CD4-positive, alpha-beta memory T cell (primary cell): ENCODE results near the gene HERPUD1. TPM values are rescaled to one million over a fixed set of nuclear protein-coding genes. Genes with fewer than 3 reads are reported as not detected.
"Not testable (repeated sequence)": the region's sequence is repeated elsewhere in the genome, so short reads cannot be mapped to it uniquely, and the experiment has no call there.

Experiments
- CTCF ChIA-PET: fragments of 350-600 bp; sonication (Branson Sonifier 250); formaldehyde crosslinking; loops from one replicate; lab custom pipeline; 2021; ENCODE audit warnings: inconsistent platforms; ENCODE audit not compliant: partially characterized antibody; lab: Charles Lee
- POLR2A ChIA-PET: fragments of 350-600 bp; sonication (Branson Sonifier 250); formaldehyde crosslinking; loops from one replicate; lab custom pipeline; 2021; ENCODE audit not compliant: partially characterized antibody; lab: Charles Lee
- DNase-seq, 5 donors: peaks; one replicate each; pipeline versions ENCODE4 v3.0.0 to v3.0.0-alpha.2; 2020 to 2022; ENCODE audit warnings: mixed read lengths in 1 of 5
- H3K27ac ChIP-seq: one replicate; pipeline ENCODE4 v1.7.0; 2013; ENCODE audit warnings: low read depth, low read length
- H3K27me3 ChIP-seq: 2 replicates; pipeline ENCODE4 v1.7.0; 2013; ENCODE audit warnings: mild to moderate bottlenecking, low read length, moderate library complexity; ENCODE audit not compliant: insufficient read depth
- H3K36me3 ChIP-seq: 2 replicates; pipeline ENCODE4 v1.7.0; 2013; ENCODE audit warnings: mild to moderate bottlenecking, low read length, moderate library complexity; ENCODE audit not compliant: insufficient read depth
- H3K4me1 ChIP-seq: 2 replicates; pipeline ENCODE4 v1.7.0; 2013; ENCODE audit warnings: mild to moderate bottlenecking, low read length, moderate library complexity; ENCODE audit not compliant: insufficient read depth
- H3K4me3 ChIP-seq, 2 donors: one replicate each; pipeline ENCODE4 v1.7.0; 2013; ENCODE audit warnings: low read length in 2 of 2, mild to moderate bottlenecking in 1 of 2
- H3K9me3 ChIP-seq, 2 donors: one replicate each; pipeline ENCODE4 v1.7.0; 2013; ENCODE audit warnings: low read length in 2 of 2, control low read depth in 1 of 2; ENCODE audit not compliant: control insufficient read depth in 1 of 2
- H3K27ac Mint-ChIP-seq, 7 donors: one replicate each; pipeline ENCODE4 v1.8.0; 2020 to 2021; ENCODE audit warnings: mixed read lengths in 7 of 7, mild to moderate bottlenecking in 6 of 7, inconsistent platforms in 3 of 7, moderate library complexity in 3 of 7
- H3K27me3 Mint-ChIP-seq, 2 donors: one replicate each; pipeline ENCODE4 v1.8.0; 2020 to 2021; ENCODE audit warnings: mixed read lengths in 2 of 2
- H3K36me3 Mint-ChIP-seq, 2 donors: one replicate each; pipeline ENCODE4 v1.8.0; 2020 to 2021; ENCODE audit warnings: mixed read lengths in 2 of 2, inconsistent platforms in 1 of 2, mild to moderate bottlenecking in 1 of 2
- H3K4me1 Mint-ChIP-seq, 4 donors: one replicate each; pipeline ENCODE4 v1.8.0; 2020 to 2021; ENCODE audit warnings: mixed read lengths in 4 of 4, mild to moderate bottlenecking in 1 of 4
- H3K4me3 Mint-ChIP-seq, 8 donors: one replicate each; pipeline ENCODE4 v1.8.0; 2020 to 2021; ENCODE audit warnings: mixed read lengths in 8 of 8, mild to moderate bottlenecking in 7 of 8, moderate library complexity in 6 of 8, inconsistent platforms in 3 of 8
- H3K9me3 Mint-ChIP-seq, 8 donors: one replicate each; pipeline ENCODE4 v1.8.0; 2020 to 2021; ENCODE audit warnings: mixed read lengths in 8 of 8, mild to moderate bottlenecking in 5 of 8, inconsistent platforms in 3 of 8, moderate library complexity in 1 of 8
- intact Hi-C: fragments of 100-400 bp; cut with micrococcal nuclease; formaldehyde crosslinking; loops from one replicate; pipeline ENCODE4 v1.15.1; 2023
- polyA plus RNA-seq, 2 donors: library from polyadenylated mRNA; unstranded; fragments of 300-500 nt; fragmentation: Illumina TruSeq; gene quantifications; one replicate each; pipeline ENCODE4 v1.2.3, GENCODE V29; 2021
- total RNA-seq, 2 experiments: library from RNA; stranded (reverse); gene quantifications; one replicate each; pipeline ENCODE4 v1.2.3, GENCODE V29; 2021

The HERPUD1 gene
- total and polyA plus RNA-seq, 4 experiments from 2014 or later: 110 to 201 (median 133) TPM

DNA sequence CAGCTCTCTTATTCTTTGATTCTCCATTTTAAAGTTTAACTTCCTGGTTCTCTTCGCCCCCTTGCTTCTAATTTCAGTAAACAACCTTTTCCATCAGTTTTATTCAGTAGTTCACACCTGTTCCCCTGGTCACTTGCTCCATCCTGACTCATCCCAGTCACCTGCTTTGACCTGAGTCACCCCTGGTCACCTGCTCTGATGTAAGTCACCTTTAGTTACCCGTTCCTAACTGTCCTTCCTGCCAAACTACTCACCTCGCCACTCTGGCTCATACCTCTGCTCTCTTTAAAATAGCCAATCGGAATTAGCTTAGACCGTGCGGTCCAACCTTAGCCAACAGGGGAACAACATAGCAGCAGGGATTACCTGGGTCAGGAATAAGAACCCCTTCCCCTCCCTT is 52.7 kb downstream of the HERPUD1 start:
- no peaks in the 10 kb centered on the region for H3K27me3 ChIP-seq
- no peaks in the 10 kb centered on the region for H3K9me3 ChIP-seq
- peaks cover 64% of the 10 kb centered on the region for H3K4me1 ChIP-seq
- peak overlapping the region; percentile 49 to 90 (median 88) for H3K27ac Mint-ChIP-seq
- H3K36me3 Mint-ChIP-seq: peaks cover 26 to 59% of the 10 kb centered on the region in 2 donors
- H3K4me3 ChIP-seq: no peak overlapping the region
- no peak for DNase-seq
- H3K4me1 Mint-ChIP-seq: peaks cover 31 to 88% (median 52%) of the 10 kb centered on the region in 4 donors
- intact Hi-C loops: no loop called here
- no peaks in the 10 kb centered on the region for H3K27me3 Mint-ChIP-seq
- peak overlapping the region in 5 of 8 donors; percentile 8 to 68 (median 52) for H3K4me3 Mint-ChIP-seq
- ChIA-PET POLR2A (interaction anchor here (1.0 to 8.4 kb wide), 6 partner anchors 13 to 100 kb away, joined by 3 to 210 read pairs (median 84); no protein-coding TSS in a partner anchor), CTCF (interaction anchor here (0.8 to 10.1 kb wide), 4 partner anchors 19 to 99 kb away, joined by 3 to 81 read pairs (median 11); no protein-coding TSS in a partner anchor)
- H3K36me3 ChIP-seq: peaks cover 10% of the 10 kb centered on the region
- H3K9me3 Mint-ChIP-seq: no peaks in the 10 kb centered on the region
- peak overlapping the region; percentile 10 for H3K27ac ChIP-seq

GRCh38 chr16:56985288-56985961 is 53.5 kb downstream of the HERPUD1 start:
- H3K36me3 Mint-ChIP-seq: peaks cover 26 to 67% of the 10 kb centered on the region in 2 donors
- H3K4me1 Mint-ChIP-seq: peaks cover 29 to 95% (median 52%) of the 10 kb centered on the region in 4 donors
- no peak for DNase-seq
- peaks cover 10% of the 10 kb centered on the region for H3K36me3 ChIP-seq
- POLR2A ChIA-PET: interaction anchor here (0.9 to 8.4 kb wide), 7 partner anchors 8 to 552 kb away, joined by 3 to 210 read pairs (median 64); no protein-coding TSS in a partner anchor
- H3K27me3 ChIP-seq: no peaks in the 10 kb centered on the region
- no peaks in the 10 kb centered on the region for H3K9me3 Mint-ChIP-seq
- H3K27me3 Mint-ChIP-seq: no peaks in the 10 kb centered on the region
- H3K27ac Mint-ChIP-seq: peak overlapping the region; percentile 18 to 91 (median 88)
- H3K27ac ChIP-seq: peak overlapping the region; percentile 97
- H3K4me3 ChIP-seq: no peak overlapping the region
- no peaks in the 10 kb centered on the region for H3K9me3 ChIP-seq
- H3K4me3 Mint-ChIP-seq: peak overlapping the region in 6 of 8 donors; percentile 39 to 99 (median 52)
- intact Hi-C loops: no loop called here
- H3K4me1 ChIP-seq: peaks cover 64% of the 10 kb centered on the region
- CTCF ChIA-PET: interaction anchor here (0.8 to 10.1 kb wide), 7 partner anchors 19 to 107 kb away, joined by 3 to 81 read pairs (median 4); partner anchors contain the start of gene CPNE2

GRCh38 chr16:56985962-56986360 is 54.0 kb downstream of the HERPUD1 start:
- intact Hi-C loops: no loop called here
- H3K4me1 Mint-ChIP-seq: peaks cover 31 to 98% (median 51%) of the 10 kb centered on the region in 4 donors

GRCh38 chr16:56986361-56986760 is 54.4 kb downstream of the HERPUD1 start:
- peak overlapping the region in 6 of 7 donors; percentile 79 to 94 (median 90) for H3K27ac Mint-ChIP-seq
- H3K4me1 Mint-ChIP-seq: peaks cover 31 to 96% (median 49%) of the 10 kb centered on the region in 4 donors
- peaks cover 28 to 72% of the 10 kb centered on the region in 2 donors for H3K36me3 Mint-ChIP-seq
- H3K27me3 ChIP-seq: no peaks in the 10 kb centered on the region
- DNase-seq: no peak
- peaks cover 10% of the 10 kb centered on the region for H3K36me3 ChIP-seq
- intact Hi-C loops: no loop called here
- POLR2A ChIA-PET: interaction anchor here (0.8 to 8.4 kb wide), 10 partner anchors 9 to 551 kb away, joined by 3 to 210 read pairs (median 18); no protein-coding TSS in a partner anchor
- H3K9me3 Mint-ChIP-seq: no peaks in the 10 kb centered on the region
- H3K4me3 ChIP-seq: peak overlapping the region in 1 of 2 donors; percentile 16
- peak overlapping the region; percentile 97 for H3K27ac ChIP-seq
- H3K9me3 ChIP-seq: no peaks in the 10 kb centered on the region
- no peaks in the 10 kb centered on the region for H3K27me3 Mint-ChIP-seq
- peak overlapping the region; percentile 94 to 100 (median 99) for H3K4me3 Mint-ChIP-seq
- peaks cover 69% of the 10 kb centered on the region for H3K4me1 ChIP-seq
- CTCF ChIA-PET: interaction anchor here (0.5 to 10.1 kb wide), 7 partner anchors 15 to 154 kb away, joined by 3 to 81 read pairs (median 4); partner anchors contain the start of gene CPNE2

More at GRCh38 chr16:56985962-56986360, 54.0 kb downstream of the HERPUD1 start:
- ChIA-PET POLR2A (interaction anchor here (0.8 to 8.4 kb wide), 9 partner anchors 8 to 551 kb away, joined by 3 to 210 read pairs (median 26); no protein-coding TSS in a partner anchor), CTCF (interaction anchor here (0.8 to 10.1 kb wide), 7 partner anchors 19 to 107 kb away, joined by 3 to 81 read pairs (median 4); partner anchors contain the start of gene CPNE2)
- no peaks in the 10 kb centered on the region for H3K9me3 ChIP-seq
- Mint-ChIP-seq H3K27ac (peak overlapping the region; percentile 30 to 94 (median 88)), H3K27me3 (no peaks in the 10 kb centered on the region), H3K4me3 (peak overlapping the region in 6 of 8 donors; percentile 13 to 99 (median 54)), H3K9me3 (no peaks in the 10 kb centered on the region), H3K36me3 (peaks cover 29 to 72% of the 10 kb centered on the region in 2 donors)
- H3K4me1 ChIP-seq: peaks cover 67% of the 10 kb centered on the region
- peaks cover 10% of the 10 kb centered on the region for H3K36me3 ChIP-seq
- H3K27ac ChIP-seq: peak overlapping the region; percentile 97
- no peak for DNase-seq
- no peak overlapping the region for H3K4me3 ChIP-seq
- no peaks in the 10 kb centered on the region for H3K27me3 ChIP-seq

- H3K4me1 Mint-ChIP-seq: peaks cover 33 to 95% (median 50%) of the 10 kb centered on the region in 4 donors
- H3K4me1 ChIP-seq: peaks cover 74% of the 10 kb centered on the region
Observed at GRCh38 chr16:56986908-56987307, 55.0 kb downstream of the HERPUD1 start.

GRCh38 chr16:56987692-56988091 is 55.8 kb downstream of the HERPUD1 start:
- Histone ChIP-seq H3K27me3 (no peaks in the 10 kb centered on the region), H3K36me3 (no peaks in the 10 kb centered on the region), H3K4me1 (peaks cover 73% of the 10 kb centered on the region), H3K9me3 (no peaks in the 10 kb centered on the region), H3K27ac (peak overlapping the region; percentile 97), H3K4me3 (peak overlapping the region; percentile 85 to 91)
- H3K4me3 Mint-ChIP-seq: peak overlapping the region; percentile 94 to 100 (median 99)
- no peaks in the 10 kb centered on the region for H3K27me3 Mint-ChIP-seq
- DNase-seq: no peak
- H3K27ac Mint-ChIP-seq: peak overlapping the region; percentile 82 to 100 (median 94)
- POLR2A ChIA-PET: interaction anchor here (0.8 to 8.4 kb wide), 13 partner anchors 10 to 199 kb away, joined by 3 to 210 read pairs (median 26); partner anchors contain the start of genes HERPUD1, PSME3IP1 and RSPRY1
- no peaks in the 10 kb centered on the region for H3K9me3 Mint-ChIP-seq
- CTCF ChIA-PET: interaction anchor here (1.1 to 10.1 kb wide), 6 partner anchors 17 to 105 kb away, joined by 3 to 81 read pairs (median 9); partner anchors contain the start of gene CPNE2
- peaks cover 25 to 67% of the 10 kb centered on the region in 2 donors for H3K36me3 Mint-ChIP-seq
- peaks cover 35 to 95% (median 51%) of the 10 kb centered on the region in 4 donors for H3K4me1 Mint-ChIP-seq
- intact Hi-C loops: loop anchor here (2.0 kb wide), 1 partner anchor 55 kb away; the partner anchor contains the start of gene HERPUD1

More at GRCh38 chr16:56986908-56987307, 55.0 kb downstream of the HERPUD1 start:
- ChIA-PET CTCF (interaction anchor here (0.5 to 10.1 kb wide), 6 partner anchors 14 to 153 kb away, joined by 3 to 81 read pairs (median 4); partner anchors contain the start of gene CPNE2), POLR2A (interaction anchor here (0.8 to 8.4 kb wide), 9 partner anchors 9 to 95 kb away, joined by 3 to 210 read pairs (median 26); no protein-coding TSS in a partner anchor)
- Histone ChIP-seq H3K27ac (peak overlapping the region; percentile 97), H3K4me3 (peak overlapping the region in 1 of 2 donors; percentile 16)
- H3K9me3 Mint-ChIP-seq, H3K27me3 ChIP-seq, DNase-seq, intact Hi-C loops, H3K27me3 Mint-ChIP-seq, H3K36me3 ChIP-seq, H3K9me3 ChIP-seq: not testable (repeated sequence)
- H3K4me3 Mint-ChIP-seq: peak overlapping the region; percentile 94 to 100 (median 99)
- peaks cover 27 to 70% of the 10 kb centered on the region in 2 donors for H3K36me3 Mint-ChIP-seq
- peak overlapping the region; percentile 79 to 100 (median 90) for H3K27ac Mint-ChIP-seq
